ENCODE results near the gene ZNF407.

The ZNF407 gene

DNA sequence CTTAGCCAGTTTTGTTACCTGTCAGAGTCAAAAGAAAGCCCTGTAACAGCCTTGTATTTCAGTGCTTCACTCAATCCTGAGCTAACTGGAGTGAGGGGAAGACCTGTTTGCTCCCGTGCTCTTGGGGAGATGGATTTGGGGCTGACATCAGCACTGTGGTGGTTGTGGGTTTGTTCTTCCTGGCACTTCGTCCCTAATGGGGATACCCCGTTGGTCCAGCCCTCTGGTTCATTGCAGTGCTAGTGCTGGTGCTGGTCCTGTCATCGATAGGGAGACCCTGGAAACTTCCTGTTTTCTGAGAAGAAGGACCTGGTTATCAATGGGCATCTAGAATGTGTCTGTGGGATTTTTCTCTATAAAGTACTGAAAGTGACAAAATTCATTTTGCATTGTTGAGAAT lies 205.4 kb downstream of the ZNF407 start:
- H4K20me1 ChIP-seq = peaks cover 0 to 3% (median 0%) of the 10 kb centered on the region in 11 experiments; a peak in 1 of 22 replicates
- H3K27ac ChIP-seq = no peak overlapping the region
- no peaks in the 10 kb centered on the region for H3K27me3 ChIP-seq
- no peaks in the 10 kb centered on the region for H3K9me3 ChIP-seq (replicated peaks in 1 of 11)
- H3K4me1 ChIP-seq = peaks cover 0 to 6% (median 0%) of the 10 kb centered on the region in 10 experiments; a peak in 1 of 20 replicates
- H3K4me3 ChIP-seq = no peak overlapping the region
- H3K4me2 ChIP-seq = no peak overlapping the region
- no peak for TF ChIP-seq Cebpa-rat (IDR thresholded peaks at IDR 0.05)
- peaks cover 0 to 35% (median 0%) of the 10 kb centered on the region in 11 experiments; a peak in 3 of 22 replicates for H3K36me3 ChIP-seq
- H3K9ac ChIP-seq = no peak overlapping the region

DNA sequence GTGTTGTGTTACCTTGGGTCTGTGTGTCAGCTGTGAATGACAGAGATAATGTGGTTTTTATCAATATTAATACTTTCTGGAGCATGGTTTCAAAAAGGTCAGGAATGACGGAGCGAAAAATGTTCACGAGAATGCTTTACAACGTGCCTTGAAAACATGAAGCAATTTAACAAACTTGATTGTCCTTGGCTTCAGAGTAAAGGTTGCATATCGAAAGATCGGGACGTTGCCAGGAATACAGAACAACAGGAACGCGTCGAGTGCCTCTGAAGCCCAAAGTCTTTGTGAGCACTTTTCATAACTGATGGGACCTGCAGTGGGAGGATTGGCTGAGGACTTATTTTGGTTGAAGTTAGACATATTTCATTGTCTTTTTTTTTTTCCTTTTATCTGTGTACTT lies 206.1 kb downstream of the ZNF407 start:
- Histone ChIP-seq H3K4me1 (peaks cover 0 to 6% (median 0%) of the 10 kb centered on the region in 10 experiments; a peak in 1 of 20 replicates), H3K27me3 (no peaks in the 10 kb centered on the region), H3K36me3 (peaks cover 0 to 35% (median 0%) of the 10 kb centered on the region in 11 experiments; a peak in 3 of 22 replicates), H4K20me1 (peaks cover 0 to 3% (median 0%) of the 10 kb centered on the region in 11 experiments; a peak in 1 of 22 replicates), H3K9ac (no peak overlapping the region), H3K27ac (no peak overlapping the region), H3K4me2 (no peak overlapping the region), H3K9me3 (replicated peaks in 1 of 11) (no peaks in the 10 kb centered on the region), H3K4me3 (no peak overlapping the region)
- TF ChIP-seq Cebpa-rat (IDR thresholded peaks at IDR 0.05) = no peak

DNA sequence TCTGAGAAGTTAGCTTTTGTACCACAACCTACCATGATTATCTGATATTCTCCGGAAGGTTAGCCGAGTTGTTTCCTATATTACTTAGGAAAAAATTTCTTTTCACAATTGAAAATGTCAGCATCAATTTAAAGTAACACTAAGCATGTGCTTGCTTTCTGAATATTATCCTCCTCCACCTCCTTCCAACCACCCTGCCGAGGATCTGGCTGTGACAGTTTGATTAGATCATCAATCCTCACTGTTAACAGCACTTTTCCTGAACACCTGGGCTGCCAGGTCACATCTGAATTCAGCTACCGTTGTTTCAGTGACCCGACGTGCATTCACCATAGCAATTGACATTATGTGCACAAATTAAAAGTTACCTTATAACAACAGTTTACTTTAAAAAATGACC lies 207.0 kb downstream of the ZNF407 start:
- no peak overlapping the region for H3K4me2 ChIP-seq
- H4K20me1 ChIP-seq = peaks cover 0 to under 1% (median 0%) of the 10 kb centered on the region in 11 experiments; a peak in 1 of 22 replicates
- no peak overlapping the region for H3K4me3 ChIP-seq
- no peak overlapping the region for H3K9ac ChIP-seq
- H3K4me1 ChIP-seq = peaks cover 0 to 6% (median 0%) of the 10 kb centered on the region in 10 experiments; a peak in 1 of 20 replicates
- H3K9me3 ChIP-seq (replicated peaks in 1 of 11) = no peaks in the 10 kb centered on the region
- H3K36me3 ChIP-seq = peaks cover 0 to 35% (median 0%) of the 10 kb centered on the region in 11 experiments; a peak in 3 of 22 replicates
- no peak overlapping the region for H3K27ac ChIP-seq
- H3K27me3 ChIP-seq = no peaks in the 10 kb centered on the region
- TF ChIP-seq Cebpa-rat (IDR thresholded peaks at IDR 0.05) = no peak

DNA sequence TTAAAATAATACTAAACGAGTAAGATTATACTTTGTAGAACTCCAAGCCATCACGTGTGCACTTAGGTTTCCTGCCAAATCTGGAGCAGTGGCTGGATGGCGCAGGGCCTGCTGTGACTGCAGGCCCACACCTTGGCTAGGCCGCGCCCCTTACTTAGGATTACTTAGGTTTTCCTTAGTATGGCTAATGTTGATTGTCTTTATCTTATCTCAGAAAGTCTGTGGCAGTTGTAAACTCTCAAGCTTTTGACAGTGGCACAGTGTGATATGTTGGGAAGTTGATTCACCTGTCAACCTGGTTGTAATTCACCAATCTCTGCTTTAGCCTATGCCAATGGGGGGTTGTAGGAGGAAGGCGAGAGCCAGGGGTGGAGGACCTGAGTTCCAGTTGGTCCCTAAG lies 208.4 kb downstream of the ZNF407 start:
- H3K27me3 ChIP-seq = no peaks in the 10 kb centered on the region
- H3K36me3 ChIP-seq = peaks cover 0 to 35% (median 0%) of the 10 kb centered on the region in 11 experiments; a peak in 3 of 22 replicates
- H3K9me3 ChIP-seq (replicated peaks in 1 of 11) = no peaks in the 10 kb centered on the region
- H3K4me1 ChIP-seq = peaks cover 0 to 6% (median 0%) of the 10 kb centered on the region in 10 experiments; a peak in 1 of 20 replicates
- H4K20me1 ChIP-seq = no peaks in the 10 kb centered on the region; a peak in 1 of 22 replicates
- no peak for TF ChIP-seq Cebpa-rat (IDR thresholded peaks at IDR 0.05)
- H3K4me2 ChIP-seq = no peak overlapping the region
- no peak overlapping the region for H3K9ac ChIP-seq
- H3K4me3 ChIP-seq = no peak overlapping the region
- H3K27ac ChIP-seq = no peak overlapping the region

DNA sequence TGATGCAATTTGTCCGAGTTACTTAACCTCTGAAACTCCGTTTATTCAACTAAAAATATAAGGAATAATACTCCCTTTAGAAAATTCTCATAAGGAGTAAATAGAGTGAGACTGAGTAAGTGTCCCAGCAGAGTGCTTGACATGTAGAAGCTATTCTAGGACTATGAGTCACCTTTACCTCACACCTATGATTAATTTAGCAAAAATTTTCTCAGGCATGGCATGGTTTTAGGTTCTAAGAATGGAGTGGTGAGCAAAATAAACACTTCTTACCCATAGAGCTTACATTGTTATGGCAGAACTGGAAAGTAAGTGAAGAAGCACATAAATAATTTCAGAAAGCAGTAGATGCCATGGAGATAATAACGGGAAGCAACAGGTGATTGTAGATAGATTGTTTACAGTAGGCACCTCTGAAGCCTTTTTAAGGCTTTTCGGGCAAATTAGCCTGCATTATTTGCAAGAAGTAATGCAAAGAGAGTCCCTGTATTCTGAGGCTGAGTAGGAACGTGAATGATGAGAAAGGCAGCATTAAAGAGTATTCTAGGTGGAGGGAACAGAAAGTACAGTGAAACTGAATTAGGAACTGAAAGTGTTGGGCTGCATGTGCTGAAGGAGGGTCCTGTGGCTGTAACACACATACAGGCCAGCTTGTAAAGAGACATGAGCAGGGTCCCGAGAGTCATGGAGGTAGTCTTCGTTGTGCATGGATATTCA lies 209.2 kb downstream of the ZNF407 start:
- Histone ChIP-seq H3K27ac (no peak overlapping the region), H3K4me3 (no peak overlapping the region), H3K4me2 (no peak overlapping the region)

DNA sequence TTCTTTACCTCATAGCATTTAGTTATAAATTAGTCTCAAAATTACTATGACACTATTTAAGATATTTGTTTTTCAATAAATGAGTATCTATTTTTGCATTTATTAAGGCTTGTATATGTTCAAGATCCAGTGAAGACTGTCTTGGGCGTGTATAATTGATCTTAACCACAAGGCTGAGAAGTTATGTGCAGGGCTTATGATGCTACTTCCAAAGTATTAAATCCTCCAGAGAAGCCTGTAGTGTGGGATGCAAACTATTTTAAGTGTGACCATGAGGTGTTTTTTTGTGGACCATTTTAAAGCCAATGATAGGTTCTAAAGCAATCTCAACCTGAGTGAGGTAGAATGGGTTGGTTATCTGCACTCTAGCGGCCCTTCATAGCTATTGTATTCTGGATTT lies 219.9 kb downstream of the ZNF407 start:
- Histone ChIP-seq H3K4me3 (no peak overlapping the region), H3K4me1 (no peaks in the 10 kb centered on the region), H3K27ac (no peak overlapping the region), H3K36me3 (peaks cover 0 to 42% (median 11%) of the 10 kb centered on the region in 11 experiments; a peak in 14 of 22 replicates), H3K9me3 (replicated peaks in 1 of 11) (peaks cover 0 to 23% (median 11%) of the 10 kb centered on the region in 11 experiments; a peak in 13 of 22 replicates), H3K9ac (no peak overlapping the region), H3K27me3 (no peaks in the 10 kb centered on the region), H3K4me2 (no peak overlapping the region), H4K20me1 (peaks cover 0 to 7% (median 0%) of the 10 kb centered on the region in 11 experiments; a peak in 2 of 22 replicates)
- TF ChIP-seq Cebpa-rat (IDR thresholded peaks at IDR 0.05) = no peak

More for the DNA sequence above, 209.2 kb downstream of the ZNF407 start:
- Histone ChIP-seq H3K27me3 (no peaks in the 10 kb centered on the region), H3K9me3 (replicated peaks in 1 of 11) (no peaks in the 10 kb centered on the region), H3K4me1 (peaks cover 0 to 6% (median 0%) of the 10 kb centered on the region in 10 experiments; a peak in 1 of 20 replicates), H4K20me1 (no peaks in the 10 kb centered on the region; a peak in 1 of 22 replicates), H3K36me3 (peaks cover 0 to 35% (median 0%) of the 10 kb centered on the region in 11 experiments; a peak in 3 of 22 replicates), H3K9ac (no peak overlapping the region)
- TF ChIP-seq Cebpa-rat (IDR thresholded peaks at IDR 0.05) = no peak

DNA sequence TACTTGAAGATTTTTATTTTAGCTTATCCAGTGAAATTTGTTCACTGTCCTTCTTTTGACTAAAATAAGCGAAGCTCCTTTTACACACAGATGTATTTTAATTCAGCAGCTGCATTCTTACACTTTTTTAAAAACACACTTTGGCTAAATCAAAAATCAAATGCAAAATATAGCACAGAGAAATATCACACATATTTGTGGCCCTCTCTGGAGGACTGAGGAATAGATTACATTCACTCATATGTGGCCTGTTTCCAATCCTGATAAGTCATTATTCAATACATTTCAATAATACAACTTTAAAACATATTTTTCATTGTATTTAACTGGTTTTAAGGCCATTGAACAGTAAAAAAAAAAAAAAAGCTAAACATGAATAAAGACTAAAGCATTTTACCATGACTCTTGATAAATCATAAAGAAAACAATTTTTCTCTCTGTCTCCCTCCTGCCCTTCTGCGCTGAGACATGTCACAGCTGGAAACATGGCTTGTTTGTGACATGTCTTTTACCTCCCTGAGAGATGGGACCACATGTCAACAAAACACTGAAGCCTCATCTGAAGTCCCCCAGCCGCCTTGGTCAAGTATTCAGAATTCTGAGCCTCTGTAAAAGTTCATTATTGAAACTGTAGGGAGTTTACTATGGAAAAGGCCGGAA lies 221.0 kb downstream of the ZNF407 start:
- Histone ChIP-seq H3K4me2 (no peak overlapping the region), H3K27me3 (no peaks in the 10 kb centered on the region), H3K9me3 (replicated peaks in 1 of 11) (peaks cover 10 to 28% (median 20%) of the 10 kb centered on the region in 11 experiments; a peak in 20 of 22 replicates), H3K4me3 (no peak overlapping the region), H3K4me1 (no peaks in the 10 kb centered on the region), H3K36me3 (peaks cover 10 to 44% (median 16%) of the 10 kb centered on the region in 11 experiments; a peak in 19 of 22 replicates), H4K20me1 (peaks cover 0 to 7% (median 0%) of the 10 kb centered on the region in 11 experiments; a peak in 2 of 22 replicates), H3K9ac (no peak overlapping the region), H3K27ac (no peak overlapping the region)
- no peak for TF ChIP-seq Cebpa-rat (IDR thresholded peaks at IDR 0.05)

DNA sequence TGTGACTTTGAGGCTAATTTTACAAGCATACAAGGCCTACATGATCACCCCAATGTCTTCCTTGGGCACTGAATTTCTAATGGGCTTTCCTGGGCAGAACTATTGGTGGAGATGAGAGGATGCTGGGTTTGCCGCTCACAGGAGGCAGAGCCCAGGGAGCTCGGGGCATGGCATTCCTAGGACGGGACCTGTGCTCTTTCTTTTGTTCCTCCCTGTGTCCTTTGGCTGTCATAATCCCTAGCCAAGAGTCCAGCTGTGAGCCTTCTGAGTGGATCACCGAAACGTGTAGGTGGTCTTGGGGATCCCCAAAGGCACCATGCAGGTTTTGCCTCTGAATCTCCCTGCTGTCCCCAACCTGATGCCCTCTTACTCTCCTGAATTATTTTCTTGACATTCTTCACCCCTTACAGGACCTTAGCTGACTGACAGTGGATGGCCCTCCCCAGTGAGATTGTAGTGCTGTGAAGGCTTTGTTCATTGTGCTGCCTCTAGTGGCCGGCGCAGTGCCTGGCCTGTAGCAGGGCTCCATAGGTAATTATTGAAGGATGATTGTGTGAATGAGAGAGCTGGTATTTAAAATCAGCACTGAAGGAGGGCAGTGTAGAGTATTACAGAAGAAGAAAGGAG lies 221.9 kb downstream of the ZNF407 start:
- H3K4me3 ChIP-seq = no peak overlapping the region
- no peaks in the 10 kb centered on the region for H3K27me3 ChIP-seq
- H3K9me3 ChIP-seq (replicated peaks in 1 of 11) = peaks cover 10 to 30% (median 20%) of the 10 kb centered on the region in 11 experiments; a peak in 20 of 22 replicates
- H3K4me1 ChIP-seq = no peaks in the 10 kb centered on the region
- peaks cover 0 to 7% (median 0%) of the 10 kb centered on the region in 11 experiments; a peak in 3 of 22 replicates for H4K20me1 ChIP-seq
- no peak overlapping the region for H3K9ac ChIP-seq
- H3K27ac ChIP-seq = no peak overlapping the region
- peaks cover 10 to 47% (median 18%) of the 10 kb centered on the region in 11 experiments; a peak in 19 of 22 replicates for H3K36me3 ChIP-seq
- H3K4me2 ChIP-seq = no peak overlapping the region
- TF ChIP-seq Cebpa-rat (IDR thresholded peaks at IDR 0.05) = no peak

Data from BLaER1 treated with 17β-estradiol and CSF1 and Interleukin-3, amounts not matched to agents 10 nM and 100 nM (cell line).